Upper lobe of left lung (tissue), 6 donors: ENCODE data around the gene GRIK4. TPM values are rescaled to one million over a fixed set of nuclear protein-coding genes. Genes with fewer than 3 reads are reported as not detected.

Experiments used
- ATAC-seq, 2 donors: fragments of 200-7000 bp; cut with Tn5 transposase; one replicate each; pipeline ENCODE4 v1.9.1; 2022; ENCODE audit warnings: mild to moderate bottlenecking in 2 of 2, moderate library complexity in 2 of 2; ENCODE audit not compliant: low FRiP score in 2 of 2
- DNase-seq, 2 donors: peaks; one replicate each; pipeline ENCODE4 v3.0.0-alpha.2; 2019 to 2020
- H3K27ac ChIP-seq, 4 donors: fragments of 200-600 bp; sonication (generic); one replicate each; pipeline ENCODE4 v1.5.1; 2016 to 2019
- H3K27me3 ChIP-seq, 4 donors: fragments of 200-600 bp; sonication (generic); one replicate each; pipeline ENCODE4 v1.5.1; 2017 to 2019
- H3K36me3 ChIP-seq, 4 donors: fragments of 200-600 bp; sonication (generic); one replicate each; pipeline ENCODE4 v1.5.1; 2016 to 2019
- H3K4me1 ChIP-seq, 4 donors: fragments of 200-600 bp; sonication (generic); one replicate each; pipeline ENCODE4 v1.5.1; 2018 to 2019
- H3K4me3 ChIP-seq, 4 donors: fragments of 200-600 bp; sonication (generic); one replicate each; pipeline ENCODE4 v1.5.1; 2017 to 2019; ENCODE audit warnings: mild to moderate bottlenecking in 2 of 4, moderate library complexity in 1 of 4
- H3K9me3 ChIP-seq, 4 donors: fragments of 200-600 bp; sonication (generic); one replicate each; pipeline ENCODE4 v1.5.1; 2018 to 2019
- EP300 ChIP-seq, 4 donors: sonication (generic); formaldehyde crosslinking; IDR thresholded peaks; one replicate each; pipeline ENCODE4 v1.5.1; 2017; ENCODE audit warnings: antibody characterized with exemption in 4 of 4, control low read depth in 2 of 4
- POLR2A ChIP-seq, 4 donors: fragments of 450-650 bp; IDR thresholded peaks; one replicate each; pipeline ENCODE4 v1.5.1; 2016 to 2017; ENCODE audit warnings: antibody characterized with exemption in 4 of 4, mild to moderate bottlenecking in 2 of 4
- POLR2AphosphoS5 ChIP-seq, 2 donors: sonication (generic); formaldehyde crosslinking; IDR thresholded peaks; one replicate each; pipeline ENCODE4 v1.5.1; 2017; ENCODE audit warnings: antibody characterized with exemption in 2 of 2
- WGBS, 2 donors: methylation state at CpG; one replicate each; pipeline ENCODE4 v1.1.5; 2017 to 2018; 5-methylcytosine and 5-hydroxymethylcytosine counted together
- total RNA-seq, 6 donors: library from RNA; depleted of rRNA in 4 of 6; stranded (reverse); fragments of >200 nt in 4 of 6; gene quantifications; one replicate each; pipeline versions ENCODE4 v1.1.0 to v1.2.1, GENCODE V29; 2016 to 2021
- TF ChIP-seq, protein P1 (sequence below), 6 experiments: fragments of 450-650 bp in 4 of 6; fragments of 200-600 bp in 2 of 6; sonication (generic) in 2 of 6; IDR thresholded peaks; one replicate each; pipeline ENCODE4 v1.5.1; 2016 to 2019; ENCODE audit warnings: antibody characterized with exemption in 6 of 6
- donor health status: DM: no; HTN: no; CAD: no; lungs with moderate emphysema.
- donor health status: DM: no; HTN: yes; CAD: no; lungs with severe emphysema.

Gene GRIK4
- total RNA-seq, 6 donors from 2014 or later, result 0.30 to 8.4 (median 0.78) TPM

DNA sequence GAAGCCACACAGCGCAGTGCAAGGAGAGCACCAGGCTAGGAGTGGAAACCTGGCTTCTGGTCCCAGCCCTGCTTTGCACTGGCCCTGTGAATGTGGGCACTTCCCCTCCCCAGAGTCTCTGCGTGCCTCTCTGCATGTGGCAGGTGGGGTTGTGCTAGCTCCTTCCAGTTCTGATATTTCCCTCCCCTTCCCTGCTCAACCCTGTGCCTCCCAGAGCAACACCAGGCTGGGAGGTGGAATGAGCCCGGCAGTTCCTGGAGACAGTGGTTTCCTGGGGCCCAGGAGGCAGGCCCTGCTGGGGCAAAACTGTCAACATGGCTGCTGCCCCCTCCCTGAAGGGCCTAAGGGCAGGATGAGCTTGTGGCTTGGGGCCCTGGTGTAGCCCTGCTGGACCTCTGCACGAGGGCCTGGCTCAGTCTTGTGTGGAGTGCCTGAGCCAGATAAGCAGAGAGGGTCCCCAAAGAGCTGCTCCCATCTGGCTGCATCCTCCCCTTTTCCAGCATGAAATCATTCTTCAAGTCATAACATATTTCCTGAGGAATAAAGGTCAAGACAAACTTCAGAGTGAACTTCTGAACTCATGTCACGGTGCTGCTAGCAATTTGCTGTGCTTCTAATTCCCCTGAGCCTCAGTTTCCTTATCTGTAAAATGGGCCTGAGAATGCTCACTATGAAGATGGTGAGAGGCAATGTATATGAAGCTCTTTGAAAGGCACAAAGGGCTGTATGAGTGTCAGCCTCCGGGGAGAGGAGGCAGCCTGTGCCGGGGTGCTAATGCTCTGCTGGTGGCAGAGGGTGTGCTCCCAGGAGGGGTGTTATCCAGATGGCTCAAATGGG lies 116.0 kb downstream of the GRIK4 start:
- DNase-seq, result no peak
- H3K36me3 ChIP-seq, result no peaks in the 10 kb centered on the region
- WGBS, 2 donors, result 67 to 85% methylated on average over 6 to 7 of the region's 7 CpGs
- no peaks in the 10 kb centered on the region for H3K27me3 ChIP-seq
- no peak for ATAC-seq
- H3K4me1 ChIP-seq, result no peaks in the 10 kb centered on the region
- no peaks in the 10 kb centered on the region for H3K9me3 ChIP-seq
- H3K4me3 ChIP-seq, result no peak overlapping the region
- H3K27ac ChIP-seq, result no peak overlapping the region
- TF ChIP-seq, protein P1, sequence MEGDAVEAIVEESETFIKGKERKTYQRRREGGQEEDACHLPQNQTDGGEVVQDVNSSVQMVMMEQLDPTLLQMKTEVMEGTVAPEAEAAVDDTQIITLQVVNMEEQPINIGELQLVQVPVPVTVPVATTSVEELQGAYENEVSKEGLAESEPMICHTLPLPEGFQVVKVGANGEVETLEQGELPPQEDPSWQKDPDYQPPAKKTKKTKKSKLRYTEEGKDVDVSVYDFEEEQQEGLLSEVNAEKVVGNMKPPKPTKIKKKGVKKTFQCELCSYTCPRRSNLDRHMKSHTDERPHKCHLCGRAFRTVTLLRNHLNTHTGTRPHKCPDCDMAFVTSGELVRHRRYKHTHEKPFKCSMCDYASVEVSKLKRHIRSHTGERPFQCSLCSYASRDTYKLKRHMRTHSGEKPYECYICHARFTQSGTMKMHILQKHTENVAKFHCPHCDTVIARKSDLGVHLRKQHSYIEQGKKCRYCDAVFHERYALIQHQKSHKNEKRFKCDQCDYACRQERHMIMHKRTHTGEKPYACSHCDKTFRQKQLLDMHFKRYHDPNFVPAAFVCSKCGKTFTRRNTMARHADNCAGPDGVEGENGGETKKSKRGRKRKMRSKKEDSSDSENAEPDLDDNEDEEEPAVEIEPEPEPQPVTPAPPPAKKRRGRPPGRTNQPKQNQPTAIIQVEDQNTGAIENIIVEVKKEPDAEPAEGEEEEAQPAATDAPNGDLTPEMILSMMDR (IDR thresholded peaks at IDR 0.05), result no peak
- TF ChIP-seq POLR2A (IDR thresholded peaks at IDR 0.05) (no peak), POLR2AphosphoS5 (IDR thresholded peaks at IDR 0.05) (no peak), EP300 (IDR thresholded peaks at IDR 0.05) (no peak)

DNA sequence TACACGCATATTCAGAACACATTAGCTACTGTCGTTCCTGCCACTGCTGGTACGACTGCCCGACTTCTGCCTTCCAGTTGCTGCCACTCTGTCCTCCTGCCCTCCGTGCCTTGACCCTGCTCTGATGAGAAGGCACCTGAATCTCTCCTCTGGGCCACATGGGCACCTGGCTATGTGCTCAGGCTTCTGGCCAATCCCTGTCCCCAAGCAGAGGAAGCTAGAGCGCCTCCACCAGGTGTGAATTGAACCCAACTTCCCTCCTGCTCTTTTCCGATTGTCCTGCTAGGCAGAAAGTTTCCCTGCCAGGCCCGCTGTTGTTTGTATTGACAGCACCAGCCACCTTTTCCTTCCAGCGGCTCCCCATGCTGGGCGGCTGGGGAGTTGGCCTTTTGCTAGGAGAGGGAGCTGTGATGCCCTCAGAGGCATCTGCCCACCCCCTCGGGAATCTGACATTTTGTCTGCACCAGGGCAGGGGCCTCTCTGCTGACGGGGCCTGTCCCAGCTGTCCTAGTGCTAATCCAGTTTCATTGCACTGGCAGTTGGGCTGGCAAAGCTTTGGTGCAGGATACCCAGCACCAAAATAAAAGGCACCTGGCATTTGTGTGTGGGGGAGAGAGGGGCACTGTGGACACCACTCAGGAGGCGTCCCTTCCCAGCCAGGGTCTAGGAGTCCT lies 118.0 kb downstream of the GRIK4 start:
- Histone ChIP-seq H3K4me1 (no peaks in the 10 kb centered on the region), H3K27ac (no peak overlapping the region), H3K4me3 (no peak overlapping the region), H3K36me3 (no peaks in the 10 kb centered on the region), H3K9me3 (no peaks in the 10 kb centered on the region), H3K27me3 (no peaks in the 10 kb centered on the region)
- no peak for DNase-seq
- ATAC-seq, result no peak
- WGBS, 2 donors, result 77 to 81% methylated on average over 12 to 13 of the region's 13 CpGs
- TF ChIP-seq POLR2A (IDR thresholded peaks at IDR 0.05) (no peak), POLR2AphosphoS5 (IDR thresholded peaks at IDR 0.05) (no peak), EP300 (IDR thresholded peaks at IDR 0.05) (no peak)
- TF ChIP-seq, protein P1 (IDR thresholded peaks at IDR 0.05), result no peak

DNA sequence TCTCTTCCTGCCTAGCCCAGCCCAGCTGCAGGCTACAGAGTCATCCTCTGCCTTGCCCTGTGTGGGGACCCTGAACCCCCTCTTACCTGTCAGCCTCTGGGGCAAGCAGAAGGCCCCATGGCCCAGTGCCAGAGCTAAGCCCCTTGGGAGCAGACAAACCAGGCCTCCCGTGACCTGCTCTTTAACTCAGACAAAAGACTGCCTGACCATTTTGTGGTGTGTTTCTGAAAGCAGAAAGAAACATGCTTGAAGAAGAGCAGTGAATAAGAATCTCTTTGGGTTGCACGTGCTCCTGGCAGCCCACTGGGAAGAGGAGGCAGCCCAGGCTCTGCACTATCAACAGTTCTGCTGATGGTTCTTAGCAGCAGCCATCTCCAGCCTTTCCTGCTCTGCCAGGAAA lies 118.6 kb downstream of the GRIK4 start:
- no peak for TF ChIP-seq EP300 (IDR thresholded peaks at IDR 0.05)
- TF ChIP-seq POLR2A (IDR thresholded peaks at IDR 0.05), result no peak
- no peak overlapping the region for H3K27ac ChIP-seq
- H3K27me3 ChIP-seq, result no peaks in the 10 kb centered on the region
- no peak for DNase-seq
- no peaks in the 10 kb centered on the region for H3K4me1 ChIP-seq
- H3K9me3 ChIP-seq, result no peaks in the 10 kb centered on the region
- no peak for ATAC-seq
- H3K4me3 ChIP-seq, result no peak overlapping the region
- H3K36me3 ChIP-seq, result no peaks in the 10 kb centered on the region
- WGBS, 2 donors, result 60 to 63% methylated on average over 2 of the region's 2 CpGs

DNA sequence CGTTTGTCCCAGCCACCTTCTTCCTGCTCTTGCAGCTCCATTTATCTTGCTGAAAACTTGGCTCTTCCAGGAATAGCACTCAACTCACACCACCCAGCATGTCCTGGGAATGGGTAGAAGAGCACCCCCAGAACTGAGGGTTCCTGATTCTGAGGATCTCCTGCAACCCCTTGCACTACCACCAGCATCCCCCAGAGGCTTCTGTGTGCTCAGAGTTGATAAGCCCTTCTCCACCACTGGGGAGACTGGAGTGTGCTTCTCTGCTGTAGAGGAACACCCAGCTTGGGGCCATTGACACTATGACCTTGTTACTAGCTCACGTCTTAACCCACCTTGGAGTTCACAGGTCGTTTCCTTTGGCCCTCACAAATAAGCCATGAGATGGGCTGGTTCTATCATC lies 121.0 kb downstream of the GRIK4 start:
- Histone ChIP-seq H3K36me3 (no peaks in the 10 kb centered on the region), H3K27me3 (no peaks in the 10 kb centered on the region), H3K27ac (no peak overlapping the region), H3K9me3 (no peaks in the 10 kb centered on the region), H3K4me1 (no peaks in the 10 kb centered on the region), H3K4me3 (no peak overlapping the region)
- DNase-seq (no peak), ATAC-seq (no peak)
- WGBS, 2 donors, result 71 to 79% methylated on average over 3 of the region's 3 CpGs
- TF ChIP-seq POLR2AphosphoS5 (IDR thresholded peaks at IDR 0.05) (no peak), EP300 (IDR thresholded peaks at IDR 0.05) (no peak), POLR2A (IDR thresholded peaks at IDR 0.05) (no peak)
- TF ChIP-seq, protein P1 (IDR thresholded peaks at IDR 0.05), result no peak

DNA sequence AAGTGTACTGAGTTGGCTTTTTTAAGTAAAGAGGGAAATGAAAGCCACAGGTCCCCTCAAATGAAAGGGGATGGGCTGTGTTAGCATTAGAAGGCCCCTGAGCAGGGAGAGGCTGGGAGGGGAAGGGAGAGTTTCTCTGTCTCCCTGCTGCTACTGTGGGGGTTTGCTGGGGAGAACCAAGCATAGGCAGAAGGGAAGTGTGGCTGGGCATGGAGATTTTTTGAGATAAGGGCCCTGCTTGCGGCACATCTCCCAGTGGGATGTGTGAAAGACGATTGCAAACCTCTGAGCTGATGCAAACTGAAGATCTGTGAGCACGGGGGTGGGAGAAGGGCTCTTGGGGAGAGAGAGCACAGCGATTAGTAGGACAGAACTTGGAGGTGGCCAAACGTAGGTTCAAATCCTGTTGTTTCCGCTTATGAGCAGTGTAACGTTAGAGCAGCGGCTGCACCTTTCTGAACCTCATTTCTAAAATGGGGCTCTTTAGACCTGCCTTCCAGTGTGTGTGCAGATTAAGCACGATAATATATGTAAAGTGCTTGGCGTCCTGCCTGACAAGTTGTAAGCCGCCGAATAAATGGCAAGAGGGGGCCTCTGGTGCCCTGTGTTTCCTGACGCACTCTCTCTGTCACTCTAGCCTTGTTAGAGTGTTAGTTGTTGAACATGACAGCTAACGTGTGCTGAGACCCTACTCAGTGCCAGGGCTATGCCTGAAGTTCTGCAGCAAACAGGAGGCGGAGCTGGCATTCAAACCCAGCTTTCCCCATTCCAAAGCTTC lies 122.3 kb downstream of the GRIK4 start:
- DNase-seq, result no peak
- no peak overlapping the region for H3K27ac ChIP-seq
- no peak for ATAC-seq
- WGBS, 2 donors, result 42 to 52% methylated on average over 12 to 15 of the region's 15 CpGs
- no peaks in the 10 kb centered on the region for H3K27me3 ChIP-seq
- no peaks in the 10 kb centered on the region for H3K4me1 ChIP-seq
- H3K4me3 ChIP-seq, result no peak overlapping the region
- H3K9me3 ChIP-seq, result no peaks in the 10 kb centered on the region
- no peak for TF ChIP-seq POLR2AphosphoS5 (IDR thresholded peaks at IDR 0.05)
- TF ChIP-seq EP300 (IDR thresholded peaks at IDR 0.05), result no peak
- TF ChIP-seq POLR2A (IDR thresholded peaks at IDR 0.05), result no peak
- TF ChIP-seq, protein P1 (IDR thresholded peaks at IDR 0.05), result no peak
- no peaks in the 10 kb centered on the region for H3K36me3 ChIP-seq
